Fibroblast of mammary gland (primary cell): ENCODE data around the gene ITGA1.
A peak's percentile ranks its signal among the peaks of the same experiment; 100 is the strongest.

Source experiments
- DNase-seq: peaks from one replicate; pipeline ENCODE4 v3.0.0-alpha.2; 2010; ENCODE audit warnings: low read depth
- H3K4me3 ChIP-seq: 2 replicates; pipeline ENCODE4 v1.5.1; 2011; ENCODE audit warnings: low read depth, mild to moderate bottlenecking, low read length, moderate library complexity; ENCODE audit not compliant: control insufficient read depth
- CTCF ChIP-seq: conservative IDR thresholded peaks from 2 replicates; pipeline ENCODE4 v1.5.1; 2011; ENCODE audit warnings: low read depth, low read length, inconsistent platforms; ENCODE audit not compliant: control insufficient read depth, insufficient read depth

ITGA1 gene

GRCh38 chr5:52822437-52822836, 34.7 kb downstream of the ITGA1 start:
- peak; percentile 59 for DNase-seq
- H3K4me3 ChIP-seq = no peak overlapping the region
- no peak for TF ChIP-seq CTCF

- no peak for TF ChIP-seq CTCF
- no peak for DNase-seq
- no peak overlapping the region for H3K4me3 ChIP-seq
These were observed 37.1 kb downstream of the ITGA1 start for GRCh38 chr5:52824827-52825226.

GRCh38 chr5:52825826-52826225, 38.1 kb downstream of the ITGA1 start:
- H3K4me3 ChIP-seq = no peak overlapping the region
- no peak for DNase-seq
- no peak for TF ChIP-seq CTCF

- H3K4me3 ChIP-seq = no peak overlapping the region
- no peak for TF ChIP-seq CTCF
- no peak for DNase-seq
These were observed 40.1 kb downstream of the ITGA1 start for GRCh38 chr5:52827815-52828214.

- H3K4me3 ChIP-seq = no peak overlapping the region
- no peak for DNase-seq
- TF ChIP-seq CTCF = no peak
These were observed 41.9 kb downstream of the ITGA1 start for GRCh38 chr5:52829664-52830063.

GRCh38 chr5:52830650-52831049, 42.9 kb downstream of the ITGA1 start:
- no peak overlapping the region for H3K4me3 ChIP-seq
- TF ChIP-seq CTCF = no peak
- no peak for DNase-seq
